Stimulated activated CD8-positive, alpha-beta memory T cell treated with anti-CD3 and anti-CD28 coated beads, Interleukin-15, amount 100 ng/mL, for 1 hour (primary cell): ENCODE measurements around the gene ZBTB20.

Experiments
- DNase-seq: peaks from one replicate; pipeline ENCODE4 v3.0.0-alpha.2; 2020; ENCODE audit warnings: low read depth

The ZBTB20 gene

GRCh38 chr3:114471478-114471877, 675.6 kb downstream of the ZBTB20 start:
- no peak for DNase-seq

- DNase-seq: no peak
These were observed 678.0 kb downstream of the ZBTB20 start for GRCh38 chr3:114469070-114469469.

GRCh38 chr3:114466816-114467215, 680.3 kb downstream of the ZBTB20 start:
- DNase-seq: no peak

- DNase-seq: no peak
These were observed 680.8 kb downstream of the ZBTB20 start for GRCh38 chr3:114466251-114466650.

- DNase-seq: no peak
These were observed 682.5 kb downstream of the ZBTB20 start for GRCh38 chr3:114464548-114464947.

DNA sequence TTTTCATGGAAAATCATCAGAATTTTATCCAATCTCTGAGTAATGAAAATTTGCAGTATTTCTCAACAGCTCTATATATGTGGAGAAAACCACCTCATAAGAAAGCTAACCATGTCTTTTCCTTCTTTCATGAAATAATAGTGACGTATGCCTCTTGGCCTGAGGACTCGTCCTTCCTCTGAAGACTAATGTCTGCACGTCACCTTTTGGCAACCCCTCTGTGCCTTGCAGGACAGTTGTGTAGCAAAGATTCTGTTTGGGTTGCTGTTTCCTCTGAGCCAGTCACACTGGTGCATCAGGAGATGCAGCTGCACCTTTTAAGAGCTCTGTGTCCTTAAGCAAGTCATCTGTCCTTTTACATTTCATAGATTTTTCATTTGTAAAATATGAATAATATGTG, 684.3 kb downstream of the ZBTB20 start:
- no peak for DNase-seq

DNA sequence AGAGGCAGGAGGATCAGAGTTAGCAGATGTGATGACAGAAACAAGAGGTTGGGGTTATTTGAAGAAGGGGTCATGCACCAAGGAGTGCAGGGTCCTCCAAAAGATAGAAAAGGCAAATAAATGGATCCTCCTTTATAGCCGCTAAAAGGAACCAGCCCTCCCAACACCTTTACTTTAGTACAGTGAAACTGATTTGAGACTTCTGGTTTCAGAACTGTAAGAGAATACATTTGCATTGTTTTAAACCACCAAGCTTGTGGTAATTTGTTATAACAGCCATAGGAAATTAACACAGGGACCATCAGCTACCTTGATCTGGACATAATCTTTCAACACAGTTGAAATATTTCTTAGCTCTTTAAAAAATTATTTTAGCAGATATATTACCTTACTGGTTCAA, 686.6 kb downstream of the ZBTB20 start:
- DNase-seq: no peak

DNA sequence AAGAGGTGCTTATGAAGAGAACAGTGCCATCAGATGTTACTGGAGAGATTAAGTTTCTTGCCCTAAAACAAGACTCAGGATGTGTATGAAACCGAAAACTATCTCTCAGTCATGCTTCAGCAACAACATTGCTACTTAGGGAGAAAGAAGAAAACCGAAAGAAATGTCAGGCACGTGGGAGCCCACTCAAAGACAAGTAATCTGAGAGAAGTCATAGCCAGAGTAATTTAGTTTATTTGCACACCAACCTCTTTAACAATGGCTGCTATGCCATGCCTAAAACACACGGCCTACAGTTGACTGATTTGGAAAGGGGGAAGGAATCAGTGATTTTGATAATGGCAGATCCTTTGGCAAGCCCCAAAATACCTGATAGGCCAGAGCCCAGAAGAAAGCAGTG, 690.3 kb downstream of the ZBTB20 start:
- DNase-seq: no peak

- no peak for DNase-seq
These were observed 691.7 kb downstream of the ZBTB20 start for GRCh38 chr3:114455432-114455831.

GRCh38 chr3:114454551-114455251, 692.4 kb downstream of the ZBTB20 start:
- no peak for DNase-seq

GRCh38 chr3:114453361-114453780, 693.7 kb downstream of the ZBTB20 start:
- DNase-seq: no peak

DNA sequence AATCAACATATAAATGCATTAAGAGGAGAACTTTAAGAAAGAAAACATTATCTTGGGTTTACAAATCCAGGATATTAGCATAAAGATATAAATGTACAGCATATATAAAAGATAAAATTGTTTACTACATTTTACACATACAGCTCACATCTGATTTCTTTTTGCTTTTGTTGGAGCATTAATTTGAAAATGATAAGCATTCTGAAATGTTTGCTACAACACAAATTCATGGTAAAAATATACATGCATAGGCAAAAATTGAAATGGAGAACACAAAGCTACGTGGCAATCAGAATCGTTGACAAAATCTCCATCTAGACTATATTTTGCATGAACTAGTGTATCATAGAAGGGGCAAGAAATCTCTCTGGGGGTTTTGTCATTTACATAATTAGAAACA, 694.2 kb downstream of the ZBTB20 start:
- DNase-seq: no peak

- DNase-seq: no peak
These were observed 694.8 kb downstream of the ZBTB20 start for GRCh38 chr3:114452256-114452655.

DNA sequence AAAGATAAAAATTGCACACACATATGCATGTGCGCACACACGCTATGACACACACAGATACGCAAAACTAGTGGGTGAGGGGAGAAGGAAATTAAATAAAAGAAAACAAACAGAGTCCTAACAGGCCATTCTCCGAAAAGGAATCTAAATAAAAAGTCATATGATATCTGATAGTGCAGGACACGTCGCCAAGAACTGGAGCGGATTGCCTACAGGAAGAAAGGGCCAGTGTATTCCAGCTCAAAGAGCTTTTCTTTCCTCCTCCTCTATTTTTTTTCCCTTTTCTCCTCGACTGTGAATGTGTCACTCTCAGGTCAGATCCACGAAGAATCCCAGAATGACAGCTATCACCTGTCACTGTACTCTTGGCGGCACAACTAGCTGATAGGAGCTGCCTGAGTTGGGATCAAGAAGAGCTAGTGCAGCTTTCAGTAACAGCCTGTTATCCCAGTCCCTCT, 695.5 kb downstream of the ZBTB20 start:
- DNase-seq: no peak

DNA sequence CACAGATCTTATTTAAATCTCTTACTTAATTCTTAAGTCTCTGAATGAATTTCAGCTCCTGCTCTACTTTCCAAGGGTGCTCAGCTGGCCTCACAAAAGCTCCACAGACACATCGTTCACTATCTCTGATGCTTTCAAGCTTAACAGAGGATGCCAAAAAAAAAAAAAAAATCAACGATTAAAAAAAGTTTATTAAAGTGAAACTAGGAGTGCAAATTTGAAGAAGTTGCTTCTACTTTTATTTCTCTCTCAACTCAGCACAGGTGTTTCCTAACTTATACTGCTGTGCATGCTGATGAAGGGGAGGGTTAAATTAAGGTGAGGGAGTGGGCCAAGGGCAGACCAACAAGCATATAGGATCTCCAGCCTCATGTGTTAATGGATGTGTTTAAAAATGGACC, 696.0 kb downstream of the ZBTB20 start:
- no peak for DNase-seq

DNA sequence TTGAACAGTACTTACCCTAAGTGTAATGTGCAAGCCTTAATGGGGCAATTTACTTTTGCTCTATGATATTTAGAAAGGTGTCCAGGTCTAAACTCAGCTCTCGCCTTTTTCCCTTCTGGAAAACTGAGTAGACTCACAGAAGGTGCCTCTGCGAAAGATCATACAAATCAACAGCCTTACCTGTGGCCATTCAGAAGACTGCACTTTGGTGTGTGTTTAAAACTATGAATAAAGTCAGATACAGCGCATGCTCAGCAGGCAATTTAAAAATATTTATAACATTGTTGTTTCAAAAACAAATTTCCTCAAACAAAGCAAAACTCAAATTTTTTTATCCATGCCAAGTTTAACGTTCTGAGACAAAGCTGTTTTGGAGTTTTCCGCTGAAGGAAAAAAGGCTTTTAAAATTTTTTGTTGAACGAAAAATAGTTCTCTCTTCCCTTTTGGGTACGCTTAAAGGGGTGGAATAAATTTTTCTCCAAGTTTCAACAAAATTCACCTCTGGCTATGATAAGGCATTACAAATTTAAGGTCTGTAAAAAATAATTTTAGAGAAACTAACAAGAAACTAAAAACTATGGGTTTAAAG, 697.0 kb downstream of the ZBTB20 start:
- DNase-seq: no peak

- no peak for DNase-seq
These were observed 697.6 kb downstream of the ZBTB20 start for GRCh38 chr3:114449271-114450007.

GRCh38 chr3:114447950-114448479, 699.1 kb downstream of the ZBTB20 start:
- DNase-seq: no peak

DNA sequence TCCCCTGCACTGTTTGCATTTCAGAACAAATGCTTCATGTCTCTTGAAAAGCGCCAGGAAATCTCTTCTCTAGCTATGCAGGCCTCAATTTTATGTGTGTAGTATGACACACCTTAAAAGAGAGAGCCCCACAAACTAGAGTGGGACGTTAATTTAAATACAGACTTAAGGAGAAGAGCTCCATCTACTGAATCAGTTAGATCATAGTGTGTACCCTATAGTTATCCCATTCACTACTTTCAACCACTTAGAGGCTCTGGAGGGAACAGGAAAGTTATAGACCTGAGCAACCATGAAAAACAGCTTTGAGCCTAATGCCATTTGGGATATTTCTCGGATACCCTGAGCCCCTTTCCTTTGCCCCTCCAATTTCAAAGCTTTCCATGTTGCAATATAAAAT, 699.5 kb downstream of the ZBTB20 start:
- no peak for DNase-seq

DNA sequence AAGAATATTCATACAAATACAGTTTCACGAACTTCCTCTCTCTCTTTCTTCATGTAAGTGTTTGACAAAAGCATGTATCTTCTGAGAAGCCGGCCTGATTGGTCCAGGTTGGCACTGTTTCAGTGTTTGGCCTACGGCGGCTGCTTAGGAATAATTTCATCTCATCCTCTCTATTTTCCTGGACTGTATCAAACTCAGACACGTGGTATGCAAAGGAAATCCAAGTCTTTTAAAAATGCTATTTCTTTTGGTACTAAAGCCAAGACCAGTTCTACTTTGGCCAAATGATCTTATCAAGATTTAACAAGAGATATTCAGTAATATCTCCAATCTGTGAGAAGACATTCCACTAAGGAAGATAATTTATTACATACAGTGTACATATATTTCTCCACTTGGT, 700.5 kb downstream of the ZBTB20 start:
- DNase-seq: no peak

DNA sequence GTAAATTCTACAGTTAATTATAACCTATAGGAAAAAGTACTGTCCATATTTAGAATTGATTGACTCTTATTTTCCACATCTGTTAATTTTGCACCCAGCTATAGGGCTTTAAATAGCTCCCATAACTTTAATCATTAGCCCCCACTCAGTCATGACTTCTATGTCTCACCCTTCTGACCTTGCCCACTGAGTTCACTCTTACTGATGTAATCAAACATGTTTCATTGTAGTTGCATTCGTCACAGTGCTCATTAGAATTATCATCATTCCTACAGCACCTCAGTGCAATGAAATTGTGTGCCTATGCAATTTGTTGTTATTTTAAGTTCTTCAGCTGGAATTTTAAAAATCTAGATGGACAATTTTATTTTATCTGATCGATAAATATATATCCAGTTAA, 701.9 kb downstream of the ZBTB20 start:
- no peak for DNase-seq

DNA sequence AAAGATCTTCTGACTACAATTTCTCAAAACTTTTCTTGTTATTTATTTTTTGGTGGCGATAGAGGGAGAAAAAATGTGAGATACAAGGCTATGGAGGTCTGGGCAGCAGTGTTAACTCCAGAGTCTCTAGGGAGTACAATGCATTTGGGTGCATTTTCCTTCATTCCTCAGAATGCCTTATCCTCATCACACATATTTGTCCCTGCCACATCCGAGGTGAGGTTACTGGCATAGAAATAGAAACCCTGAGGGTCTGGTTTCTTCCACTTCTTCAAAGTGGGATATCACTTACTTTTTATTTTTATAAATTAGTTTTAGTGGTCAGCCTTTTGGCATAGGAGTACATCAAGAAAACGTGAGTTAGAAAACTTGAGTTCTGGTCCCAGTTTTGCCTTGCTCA, 702.9 kb downstream of the ZBTB20 start:
- DNase-seq: no peak

DNA sequence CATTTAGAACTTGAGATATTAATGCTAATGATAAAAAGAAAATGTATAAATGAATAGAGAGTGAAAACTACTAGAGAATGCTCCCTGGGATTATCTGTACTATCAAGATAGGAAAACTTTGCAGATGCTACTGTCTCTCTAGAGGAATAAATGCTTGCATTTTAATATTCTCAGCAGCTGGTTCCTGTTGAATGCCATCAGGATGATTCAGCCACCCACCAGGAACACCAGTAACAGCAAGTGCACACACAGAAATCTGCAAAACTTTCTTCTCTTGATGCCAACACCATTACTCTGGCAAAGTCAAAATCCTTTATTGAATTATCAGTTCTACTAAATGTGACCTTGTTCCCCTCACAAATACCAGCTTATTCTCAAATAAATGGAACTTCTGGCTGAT, 704.8 kb downstream of the ZBTB20 start:
- no peak for DNase-seq
